ENCODE results near the gene EEF1AKMT2. TPM values are rescaled to one million over a fixed set of nuclear protein-coding genes. Genes with fewer than 3 reads are reported as not detected.

Gene EEF1AKMT2
- total RNA-seq, 6 donors from 2014 or later: 3.6 to 17.3 (median 11.4) TPM

DNA sequence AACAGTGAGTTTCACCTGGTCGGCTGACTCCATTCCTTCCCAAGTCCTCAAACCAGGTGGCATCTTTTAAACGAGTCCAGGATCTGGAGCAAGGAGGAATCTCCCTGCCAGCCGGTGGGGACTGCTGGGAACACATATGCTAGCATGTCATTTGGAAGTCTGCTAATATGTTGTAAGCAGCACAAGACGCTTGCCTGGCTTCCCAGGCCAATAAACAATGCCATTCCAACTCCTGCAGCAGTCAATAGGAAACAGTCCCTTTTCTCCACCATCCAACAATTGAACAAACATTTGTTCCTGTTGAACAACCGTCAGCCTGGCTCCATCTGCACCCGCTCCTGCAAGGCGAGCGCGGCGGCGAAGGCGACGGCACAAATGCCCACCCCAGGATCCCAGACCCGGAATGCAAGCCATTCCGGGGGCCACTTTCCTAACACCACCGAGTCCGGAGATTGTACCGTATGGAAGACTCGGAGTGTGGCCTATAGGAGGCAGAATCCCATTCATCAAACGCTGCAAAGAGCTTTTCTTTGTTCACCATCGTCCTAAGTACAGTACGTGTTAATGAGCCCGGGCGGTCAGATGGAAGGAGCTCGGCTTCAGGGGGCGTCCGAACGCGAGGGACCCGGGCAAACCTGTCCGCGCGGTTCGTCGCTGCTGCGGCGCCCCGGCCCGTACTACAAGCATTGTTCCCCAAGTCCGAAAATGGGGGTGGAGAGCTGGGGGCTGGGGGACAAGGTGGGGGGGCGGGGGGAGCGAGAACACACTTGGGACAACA, 49.1 kb downstream of the EEF1AKMT2 start:
- ATAC-seq (ENCODE audit: low FRiP score in 2 of 2): no peak
- peak overlapping the region; percentile 59 to 85 (median 80) for H3K4me3 ChIP-seq
- H3K4me1 ChIP-seq: peaks cover 59 to 67% (median 63%) of the 10 kb centered on the region in 4 donors
- DNase-seq: peak in 1 of 2 donors; percentile 85
- no peaks in the 10 kb centered on the region for H3K27me3 ChIP-seq
- peak overlapping the region; percentile 75 to 91 (median 88) for H3K27ac ChIP-seq
- peak in 1 of 2 donors; percentile 28 for TF ChIP-seq POLR2AphosphoS5 (IDR thresholded peaks at IDR 0.05)
- no peak for TF ChIP-seq EP300 (IDR thresholded peaks at IDR 0.05)
- TF ChIP-seq POLR2A (IDR thresholded peaks at IDR 0.05): peak in 1 of 4 donors; percentile 19
- TF ChIP-seq, protein P1, sequence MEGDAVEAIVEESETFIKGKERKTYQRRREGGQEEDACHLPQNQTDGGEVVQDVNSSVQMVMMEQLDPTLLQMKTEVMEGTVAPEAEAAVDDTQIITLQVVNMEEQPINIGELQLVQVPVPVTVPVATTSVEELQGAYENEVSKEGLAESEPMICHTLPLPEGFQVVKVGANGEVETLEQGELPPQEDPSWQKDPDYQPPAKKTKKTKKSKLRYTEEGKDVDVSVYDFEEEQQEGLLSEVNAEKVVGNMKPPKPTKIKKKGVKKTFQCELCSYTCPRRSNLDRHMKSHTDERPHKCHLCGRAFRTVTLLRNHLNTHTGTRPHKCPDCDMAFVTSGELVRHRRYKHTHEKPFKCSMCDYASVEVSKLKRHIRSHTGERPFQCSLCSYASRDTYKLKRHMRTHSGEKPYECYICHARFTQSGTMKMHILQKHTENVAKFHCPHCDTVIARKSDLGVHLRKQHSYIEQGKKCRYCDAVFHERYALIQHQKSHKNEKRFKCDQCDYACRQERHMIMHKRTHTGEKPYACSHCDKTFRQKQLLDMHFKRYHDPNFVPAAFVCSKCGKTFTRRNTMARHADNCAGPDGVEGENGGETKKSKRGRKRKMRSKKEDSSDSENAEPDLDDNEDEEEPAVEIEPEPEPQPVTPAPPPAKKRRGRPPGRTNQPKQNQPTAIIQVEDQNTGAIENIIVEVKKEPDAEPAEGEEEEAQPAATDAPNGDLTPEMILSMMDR (IDR thresholded peaks at IDR 0.05): peak in 1 of 6 experiments; percentile 22
- peaks cover 0 to 4% (median 0%) of the 10 kb centered on the region in 4 donors for H3K36me3 ChIP-seq
- no peaks in the 10 kb centered on the region for H3K9me3 ChIP-seq
- WGBS, 2 donors: 9% methylated on average over 20 to 41 of the region's 42 CpGs

DNA sequence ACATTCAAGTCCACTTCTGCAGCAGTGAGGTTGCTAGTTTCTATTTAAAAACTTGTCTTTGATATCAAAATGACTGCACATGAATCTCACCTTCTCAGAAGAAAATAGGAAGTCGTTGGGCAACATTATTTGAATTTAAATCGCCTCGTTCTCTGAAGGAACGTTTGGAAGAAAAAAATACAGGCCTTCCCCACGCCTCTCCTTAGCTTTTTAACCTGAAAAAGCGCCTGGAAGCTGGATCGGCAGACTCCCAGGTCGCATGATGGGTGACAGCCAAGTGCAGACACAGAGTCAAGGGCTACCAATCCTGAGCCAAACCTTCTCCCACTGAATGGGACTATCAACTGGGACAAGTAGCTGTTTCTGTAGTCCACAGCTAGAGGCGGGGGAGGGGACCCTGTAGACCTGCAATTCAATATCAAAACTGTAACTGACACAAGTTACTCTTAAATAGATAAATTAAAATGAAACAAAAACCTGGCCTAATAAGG, 49.7 kb downstream of the EEF1AKMT2 start:
- Histone ChIP-seq H3K4me3 (peak overlapping the region in 3 of 4 donors; percentile 78 to 85 (median 82)), H3K9me3 (no peaks in the 10 kb centered on the region), H3K27me3 (no peaks in the 10 kb centered on the region), H3K36me3 (peaks cover 0 to under 1% (median 0%) of the 10 kb centered on the region in 4 donors), H3K27ac (peak overlapping the region; percentile 75 to 91 (median 88)), H3K4me1 (peaks cover 66 to 73% (median 69%) of the 10 kb centered on the region in 4 donors)
- TF ChIP-seq POLR2AphosphoS5 (IDR thresholded peaks at IDR 0.05): no peak
- TF ChIP-seq, protein P1 (IDR thresholded peaks at IDR 0.05): no peak
- no peak for TF ChIP-seq POLR2A (IDR thresholded peaks at IDR 0.05)
- no peak for TF ChIP-seq EP300 (IDR thresholded peaks at IDR 0.05)
- ATAC-seq (ENCODE audit: low FRiP score in 2 of 2) (no peak), DNase-seq (no peak)
- WGBS, 2 donors: 43 to 48% methylated on average over 9 of the region's 9 CpGs

DNA sequence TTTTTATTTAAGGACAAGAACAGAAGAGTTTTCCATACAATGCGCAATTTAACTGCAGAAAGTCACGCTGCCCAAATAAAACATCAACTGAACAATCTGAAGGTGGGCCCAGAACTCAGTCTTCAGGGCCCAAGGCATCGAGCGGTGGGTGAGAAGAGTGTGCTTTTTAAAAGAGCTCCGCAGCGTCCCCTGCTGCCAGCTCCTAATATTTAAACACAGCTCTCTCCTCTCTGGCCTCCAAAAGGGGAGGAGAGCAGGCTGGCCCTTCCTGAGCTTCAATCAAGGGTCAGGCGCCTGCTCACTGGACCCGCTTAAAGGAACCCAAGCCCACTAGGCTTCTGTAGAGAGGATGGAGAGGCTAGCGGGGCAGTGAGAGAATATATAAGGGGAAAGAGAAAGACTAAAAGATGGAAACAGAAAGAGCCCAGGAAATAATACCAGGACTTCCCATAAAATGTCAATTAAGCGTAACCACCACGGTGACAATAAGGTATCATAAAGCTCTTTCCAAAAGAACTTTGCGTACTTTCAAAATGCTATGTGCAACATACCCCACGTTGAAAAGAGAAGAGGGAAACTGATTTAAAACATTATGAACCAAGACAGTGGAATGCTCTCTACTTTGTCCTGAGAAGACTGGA, 50.3 kb downstream of the EEF1AKMT2 start:
- peak overlapping the region; percentile 75 to 91 (median 88) for H3K27ac ChIP-seq
- WGBS, 2 donors: 21 to 25% methylated on average over 13 of the region's 13 CpGs
- TF ChIP-seq, protein P1 (IDR thresholded peaks at IDR 0.05): peak; percentile 81 to 91 (median 88)
- TF ChIP-seq POLR2A (IDR thresholded peaks at IDR 0.05) (peak in 1 of 4 donors; percentile 16), EP300 (IDR thresholded peaks at IDR 0.05) (no peak), POLR2AphosphoS5 (IDR thresholded peaks at IDR 0.05) (peak in 1 of 2 donors; percentile 31)

DNA sequence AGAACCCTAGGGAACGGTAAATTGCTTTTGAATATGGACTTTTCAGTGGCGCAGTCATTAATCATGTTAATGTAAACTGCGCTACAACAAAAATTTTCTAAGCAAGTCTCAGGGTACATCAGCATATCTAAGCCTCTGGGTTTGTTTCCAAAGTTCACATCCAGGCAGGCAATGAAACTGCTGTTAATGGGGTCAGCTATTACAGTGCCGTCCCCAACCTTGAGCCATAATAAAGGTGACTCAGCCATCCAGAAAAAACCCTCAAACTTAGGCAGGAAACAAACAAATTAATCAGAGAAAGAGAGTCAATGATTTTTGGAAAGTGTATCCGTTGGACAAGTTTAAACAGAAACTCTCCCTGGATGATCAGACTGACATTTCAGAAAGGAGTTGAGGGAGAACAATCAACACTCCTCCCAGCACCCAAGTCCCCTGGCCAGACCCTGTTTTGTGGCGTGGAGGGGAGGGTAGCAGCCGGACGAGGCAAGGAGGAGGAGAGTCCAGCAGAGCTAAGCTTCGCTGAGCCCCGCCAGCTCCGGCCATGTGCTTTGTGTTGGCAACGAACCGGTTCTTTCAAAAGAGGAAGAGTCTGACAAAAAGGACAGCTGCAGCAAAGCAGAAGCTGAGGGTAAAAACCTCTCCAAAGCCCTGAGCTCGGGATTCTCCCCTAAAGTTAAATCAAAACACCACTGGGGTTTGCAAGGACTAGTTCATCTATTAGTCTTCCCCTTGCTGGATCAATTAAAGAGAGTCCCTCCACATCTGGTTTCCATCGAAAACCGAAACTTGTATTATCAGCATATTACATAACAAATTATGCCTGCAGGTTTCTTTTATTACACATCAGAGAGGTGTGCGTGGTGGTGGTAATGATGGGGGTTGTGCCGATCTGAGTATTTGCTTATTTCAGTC, 51.1 kb downstream of the EEF1AKMT2 start:
- DNase-seq (peak; percentile 45 to 62), ATAC-seq (ENCODE audit: low FRiP score in 2 of 2) (peak in 1 of 2 donors; percentile 45)
- H3K27ac ChIP-seq: peak overlapping the region; percentile 75 to 91 (median 80)
- H3K27me3 ChIP-seq: no peaks in the 10 kb centered on the region
- peak overlapping the region in 2 of 4 donors; percentile 21 to 82 for H3K4me3 ChIP-seq
- peaks cover 79 to 84% (median 82%) of the 10 kb centered on the region in 4 donors for H3K4me1 ChIP-seq
- no peaks in the 10 kb centered on the region for H3K9me3 ChIP-seq
- WGBS, 2 donors: 14 to 17% methylated on average over 18 of the region's 18 CpGs
- TF ChIP-seq POLR2AphosphoS5 (IDR thresholded peaks at IDR 0.05) (peak in 1 of 2 donors; percentile 16), EP300 (IDR thresholded peaks at IDR 0.05) (no peak), POLR2A (IDR thresholded peaks at IDR 0.05) (peak in 1 of 4 donors; percentile 23)
- TF ChIP-seq, protein P1 (IDR thresholded peaks at IDR 0.05): no peak
- no peaks in the 10 kb centered on the region for H3K36me3 ChIP-seq

More for the DNA sequence above, 50.3 kb downstream of the EEF1AKMT2 start:
- Histone ChIP-seq H3K9me3 (no peaks in the 10 kb centered on the region), H3K4me1 (peaks cover 71 to 79% (median 75%) of the 10 kb centered on the region in 4 donors), H3K36me3 (no peaks in the 10 kb centered on the region), H3K27me3 (no peaks in the 10 kb centered on the region), H3K4me3 (peak overlapping the region in 3 of 4 donors; percentile 78 to 85 (median 82))
- ATAC-seq (ENCODE audit: low FRiP score in 2 of 2) (peak; percentile 82 to 85), DNase-seq (peak in 1 of 2 donors; percentile 89)
